HUES6 (cell line): ENCODE data around the gene TRMT1.

Experiments
- H3K27ac ChIP-seq: 2 replicates; pipeline ENCODE4 v1.7.0; 2013; ENCODE audit warnings: low read depth, mild to moderate bottlenecking, low read length, inconsistent platforms
- H3K27me3 ChIP-seq: 2 replicates; pipeline ENCODE4 v1.6.1; 2013; ENCODE audit warnings: low read length; ENCODE audit not compliant: control insufficient read depth, insufficient read depth
- H3K36me3 ChIP-seq: 2 replicates; pipeline ENCODE4 v1.6.1; 2013; ENCODE audit warnings: low read length; ENCODE audit not compliant: control insufficient read depth, insufficient read depth
- H3K4me1 ChIP-seq: 2 replicates; pipeline ENCODE4 v1.6.1; 2013; ENCODE audit warnings: low read length; ENCODE audit not compliant: control insufficient read depth, insufficient read depth
- H3K4me3 ChIP-seq: 2 replicates; pipeline ENCODE4 v1.5.1; 2013; ENCODE audit warnings: low read depth, low read length
- H3K9ac ChIP-seq: one replicate; pipeline ENCODE4 v1.6.1; 2013; ENCODE audit warnings: mild to moderate bottlenecking, low read length
- H3K9me3 ChIP-seq: 2 replicates; pipeline ENCODE4 v1.6.1; 2013; ENCODE audit warnings: low read depth, low read length; ENCODE audit not compliant: control insufficient read depth, insufficient read depth

Gene TRMT1

DNA sequence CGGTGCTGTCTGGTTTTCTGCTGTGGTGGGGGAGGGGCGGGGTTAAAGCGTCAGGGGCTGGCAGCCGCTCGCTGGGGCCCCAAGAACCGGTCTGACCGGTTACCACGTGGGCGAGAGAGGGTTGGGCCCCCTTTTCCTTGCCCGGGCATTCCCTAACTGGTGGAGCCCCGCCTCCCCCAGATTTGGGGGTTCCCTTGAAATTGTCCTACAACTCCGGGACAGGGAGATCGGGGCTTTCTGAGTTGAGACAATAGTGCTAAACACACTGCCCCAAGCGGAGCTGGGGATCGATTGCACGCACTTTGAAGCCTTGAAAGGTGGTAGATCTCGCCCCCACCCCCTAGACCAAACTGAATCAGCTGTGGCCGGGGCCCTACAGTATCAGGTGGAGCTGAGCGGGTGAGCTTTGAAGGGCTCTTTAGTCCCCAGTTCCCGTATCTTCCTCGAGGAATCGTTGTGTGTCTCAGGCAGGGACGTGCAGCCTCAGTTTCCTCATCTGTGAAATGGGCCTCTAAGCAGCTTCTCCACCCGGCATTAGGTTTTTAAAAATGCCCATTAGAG lies 38.5 kb upstream of the TRMT1 start:
- H3K36me3 ChIP-seq = peaks cover 9% of the 10 kb centered on the region
- H3K4me1 ChIP-seq = peaks cover 5% of the 10 kb centered on the region
- H3K9me3 ChIP-seq = no peaks in the 10 kb centered on the region
- H3K9ac ChIP-seq = peak overlapping the region; percentile 99
- H3K27me3 ChIP-seq = no peaks in the 10 kb centered on the region
- peak overlapping the region; percentile 79 for H3K4me3 ChIP-seq
- peak overlapping the region; percentile 94 for H3K27ac ChIP-seq

DNA sequence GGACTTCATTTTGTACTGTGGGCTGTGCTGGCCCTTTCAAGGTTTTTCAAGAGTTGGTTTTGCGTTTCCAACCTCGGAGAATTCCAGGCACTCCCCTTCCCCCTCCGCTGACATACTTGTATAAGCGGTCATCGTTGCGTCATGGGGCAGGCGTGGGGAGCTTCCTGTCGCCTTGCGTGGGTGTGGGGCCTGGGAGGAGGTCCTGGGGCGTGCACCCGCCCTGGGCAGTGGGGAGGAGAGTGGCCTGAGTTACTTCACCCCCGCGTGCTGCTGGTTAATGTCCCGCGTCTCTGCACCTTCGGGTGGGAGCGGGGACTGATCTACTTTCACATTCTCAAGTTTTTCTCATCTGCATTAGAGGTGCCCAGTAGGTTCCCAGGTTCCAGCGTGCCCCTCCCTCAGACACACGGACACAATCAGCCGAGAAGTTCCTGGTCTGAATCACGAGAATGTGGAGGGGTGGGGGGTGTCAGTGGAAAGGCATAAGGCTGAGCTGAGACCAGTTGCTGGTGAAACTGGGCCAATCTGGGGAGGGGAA lies 37.8 kb upstream of the TRMT1 start:
- Histone ChIP-seq H3K27ac (peak overlapping the region; percentile 94), H3K27me3 (no peaks in the 10 kb centered on the region), H3K36me3 (peaks cover 9% of the 10 kb centered on the region)

DNA sequence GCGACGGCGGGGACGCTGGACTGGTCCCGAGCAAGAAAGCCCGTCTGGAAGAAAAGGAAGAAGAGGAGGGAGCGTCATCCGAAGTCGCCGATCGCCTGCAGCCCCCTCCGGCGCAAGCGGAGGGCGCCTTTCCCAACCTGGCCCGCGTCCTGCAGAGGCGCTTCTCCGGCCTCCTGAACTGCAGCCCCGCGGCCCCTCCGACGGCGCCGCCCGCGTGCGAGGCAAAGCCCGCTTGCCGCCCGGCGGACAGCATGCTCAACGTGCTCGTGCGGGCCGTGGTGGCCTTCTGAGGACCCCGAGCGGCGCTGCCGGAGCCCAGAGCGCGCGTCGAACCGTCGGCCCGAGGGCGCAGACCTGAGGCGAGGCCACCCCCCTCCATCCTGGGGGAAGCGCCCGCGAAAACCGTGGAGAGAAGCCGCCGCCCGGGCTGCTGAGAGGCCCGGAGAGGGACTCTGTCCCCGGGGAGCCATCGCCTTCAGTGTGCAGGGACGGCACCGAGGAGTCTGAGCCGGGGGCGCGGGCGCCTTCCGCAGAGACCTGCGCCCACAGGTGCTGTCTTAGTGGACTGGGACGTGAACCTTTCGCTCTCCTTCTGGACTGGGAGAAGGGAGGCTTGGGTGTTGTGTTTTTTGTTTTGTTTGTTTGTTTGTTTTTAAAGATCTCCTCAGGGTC lies 37.2 kb upstream of the TRMT1 start:
- Histone ChIP-seq H3K9ac (peak overlapping the region; percentile 99), H3K4me1 (peaks cover 5% of the 10 kb centered on the region), H3K9me3 (no peaks in the 10 kb centered on the region), H3K36me3 (peaks cover 9% of the 10 kb centered on the region), H3K27ac (peak overlapping the region; percentile 94), H3K4me3 (peak overlapping the region; percentile 79), H3K27me3 (no peaks in the 10 kb centered on the region)

More for the DNA sequence above, 37.8 kb upstream of the TRMT1 start:
- Histone ChIP-seq H3K4me1 (peaks cover 5% of the 10 kb centered on the region), H3K9ac (peak overlapping the region; percentile 99), H3K4me3 (peak overlapping the region; percentile 79), H3K9me3 (no peaks in the 10 kb centered on the region)

DNA sequence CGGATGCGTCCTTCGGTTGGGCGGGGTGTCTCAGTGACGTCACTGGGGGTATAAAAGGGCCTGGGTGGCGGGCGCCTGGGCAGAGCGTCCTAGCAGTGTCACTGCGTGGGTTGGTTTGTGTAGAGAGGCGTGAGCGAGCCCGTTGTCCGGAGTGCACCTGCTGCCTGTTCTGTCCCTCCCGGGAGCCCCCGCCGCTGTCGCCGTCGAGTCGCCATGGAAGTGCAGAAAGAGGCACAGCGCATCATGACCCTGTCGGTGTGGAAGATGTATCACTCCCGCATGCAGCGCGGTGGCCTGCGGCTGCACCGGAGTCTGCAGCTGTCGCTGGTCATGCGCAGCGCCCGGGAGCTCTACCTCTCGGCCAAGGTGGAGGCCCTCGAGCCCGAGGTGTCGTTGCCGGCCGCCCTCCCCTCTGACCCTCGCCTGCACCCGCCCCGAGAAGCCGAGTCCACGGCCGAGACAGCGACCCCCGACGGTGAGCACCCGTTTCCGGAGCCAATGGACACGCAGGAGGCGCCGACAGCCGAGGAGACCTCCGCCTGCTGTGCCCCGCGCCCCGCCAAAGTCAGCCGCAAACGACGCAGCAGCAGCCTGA lies 36.5 kb upstream of the TRMT1 start:
- Histone ChIP-seq H3K9ac (peak overlapping the region; percentile 99), H3K36me3 (peaks cover 9% of the 10 kb centered on the region), H3K4me1 (peaks cover 5% of the 10 kb centered on the region), H3K27ac (peak overlapping the region; percentile 94), H3K4me3 (peak overlapping the region; percentile 79), H3K27me3 (no peaks in the 10 kb centered on the region), H3K9me3 (no peaks in the 10 kb centered on the region)

DNA sequence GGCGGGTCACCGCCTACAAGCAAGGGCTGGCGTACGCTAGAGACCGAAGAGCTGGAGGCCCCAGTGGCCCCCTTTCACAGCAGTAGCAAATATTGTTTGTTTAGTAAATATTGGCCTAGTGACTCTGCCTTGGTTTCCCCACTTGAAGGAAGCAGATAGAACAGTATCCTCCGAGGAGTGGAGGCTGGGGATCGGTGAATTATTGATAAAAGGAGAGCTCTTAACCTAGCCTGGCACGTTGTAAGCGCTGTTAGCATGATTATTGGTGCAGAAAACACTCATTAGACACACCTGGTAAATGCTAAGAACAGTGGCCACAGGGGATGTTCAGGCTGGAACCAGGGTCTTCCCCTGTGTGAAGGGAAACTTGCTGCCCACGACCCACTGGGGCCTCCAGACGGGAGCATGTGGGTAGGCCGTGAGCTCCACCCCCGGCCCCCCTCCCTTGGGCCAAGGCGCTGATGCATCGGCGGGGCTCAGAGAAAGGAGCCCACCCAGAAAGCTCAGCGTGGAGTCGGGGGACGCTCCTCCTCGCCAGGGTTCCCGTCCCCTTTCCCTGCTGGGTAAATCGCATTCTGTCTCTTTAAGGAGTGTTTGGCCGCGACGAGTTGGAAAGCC lies 35.9 kb upstream of the TRMT1 start:
- Histone ChIP-seq H3K36me3 (peaks cover 9% of the 10 kb centered on the region), H3K4me3 (peak overlapping the region; percentile 79), H3K4me1 (peaks cover 5% of the 10 kb centered on the region), H3K27me3 (no peaks in the 10 kb centered on the region), H3K9ac (peak overlapping the region; percentile 99), H3K9me3 (no peaks in the 10 kb centered on the region), H3K27ac (peak overlapping the region; percentile 93)

DNA sequence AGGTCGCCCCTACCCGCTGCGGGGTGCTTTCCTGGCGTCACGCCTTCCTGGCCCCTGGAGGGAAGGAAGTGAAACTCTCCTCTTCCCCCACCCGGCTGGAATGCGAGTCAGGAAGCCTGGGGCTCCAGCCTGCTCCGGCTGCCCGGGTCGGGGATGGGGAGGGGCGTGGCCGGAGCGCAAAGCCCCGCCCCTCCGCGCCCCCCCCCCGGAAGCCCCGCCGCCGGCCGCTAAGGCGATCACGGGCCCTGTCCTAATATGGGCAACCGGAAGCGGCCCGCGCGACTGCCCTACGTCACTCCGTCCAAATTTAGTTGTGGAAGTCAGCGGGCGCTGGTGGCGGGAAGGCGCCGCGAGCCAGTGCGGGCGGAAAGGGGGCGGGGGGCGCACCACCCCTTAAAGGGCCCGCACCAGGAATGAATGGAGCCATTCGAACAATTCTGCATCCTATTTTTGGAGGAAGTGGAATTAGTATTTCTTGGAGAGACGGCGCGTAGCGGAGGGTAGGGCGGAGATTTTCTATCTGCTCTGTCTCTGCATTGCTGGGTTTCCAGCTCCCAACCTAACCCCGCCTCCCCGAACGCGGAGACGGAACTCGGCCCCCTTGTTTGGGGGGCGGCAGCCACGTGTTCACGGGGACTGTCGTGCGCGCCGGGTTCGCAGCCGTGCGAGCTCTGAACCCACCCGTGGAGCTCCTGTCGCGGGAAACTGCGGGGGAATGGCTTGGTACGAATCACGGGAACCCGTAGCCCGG lies 35.2 kb upstream of the TRMT1 start:
- peaks cover 10% of the 10 kb centered on the region for H3K36me3 ChIP-seq
- peak overlapping the region; percentile 99 for H3K9ac ChIP-seq
- no peaks in the 10 kb centered on the region for H3K27me3 ChIP-seq
- peak overlapping the region; percentile 96 for H3K27ac ChIP-seq
- H3K4me1 ChIP-seq = peaks cover 5% of the 10 kb centered on the region
- H3K4me3 ChIP-seq = peak overlapping the region; percentile 92
- no peaks in the 10 kb centered on the region for H3K9me3 ChIP-seq

DNA sequence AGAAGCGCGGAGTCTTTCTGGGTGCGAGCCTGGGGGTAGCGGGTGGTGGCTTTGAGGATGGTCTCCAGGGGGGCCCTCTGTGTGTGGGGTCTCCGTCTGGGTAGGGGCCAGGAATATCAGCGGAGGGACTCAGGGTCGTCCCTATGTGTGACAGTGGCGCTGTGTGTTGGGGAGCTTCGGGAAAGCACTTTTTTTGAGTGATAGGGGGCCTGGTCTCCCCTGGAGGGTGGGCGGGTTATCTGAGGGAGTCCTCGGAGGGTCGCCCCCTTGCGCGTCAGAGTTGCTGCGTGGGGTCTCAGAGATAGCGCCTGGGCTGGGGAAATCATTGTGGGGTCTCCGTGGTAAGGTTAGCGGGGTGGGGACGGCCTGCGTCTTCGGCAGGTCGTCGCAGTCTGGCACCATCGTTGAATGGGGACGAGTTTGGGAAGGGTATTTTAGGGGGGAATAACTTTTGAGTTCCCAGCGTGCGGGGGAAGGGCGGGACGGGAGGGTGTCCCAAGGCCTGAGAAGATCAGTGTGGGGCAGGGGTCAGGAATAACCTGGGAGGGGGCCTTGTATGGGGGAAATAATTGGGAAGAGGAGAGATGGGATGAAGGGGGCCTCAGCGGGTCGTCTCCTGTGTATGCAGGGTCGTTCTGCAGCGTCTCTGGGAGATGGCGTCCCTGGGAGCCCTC lies 34.5 kb upstream of the TRMT1 start:
- Histone ChIP-seq H3K9ac (peak overlapping the region; percentile 99), H3K27me3 (no peaks in the 10 kb centered on the region), H3K4me3 (peak overlapping the region; percentile 92), H3K9me3 (no peaks in the 10 kb centered on the region), H3K36me3 (peaks cover 13% of the 10 kb centered on the region), H3K27ac (peak overlapping the region; percentile 96), H3K4me1 (peaks cover under 1% of the 10 kb centered on the region)

DNA sequence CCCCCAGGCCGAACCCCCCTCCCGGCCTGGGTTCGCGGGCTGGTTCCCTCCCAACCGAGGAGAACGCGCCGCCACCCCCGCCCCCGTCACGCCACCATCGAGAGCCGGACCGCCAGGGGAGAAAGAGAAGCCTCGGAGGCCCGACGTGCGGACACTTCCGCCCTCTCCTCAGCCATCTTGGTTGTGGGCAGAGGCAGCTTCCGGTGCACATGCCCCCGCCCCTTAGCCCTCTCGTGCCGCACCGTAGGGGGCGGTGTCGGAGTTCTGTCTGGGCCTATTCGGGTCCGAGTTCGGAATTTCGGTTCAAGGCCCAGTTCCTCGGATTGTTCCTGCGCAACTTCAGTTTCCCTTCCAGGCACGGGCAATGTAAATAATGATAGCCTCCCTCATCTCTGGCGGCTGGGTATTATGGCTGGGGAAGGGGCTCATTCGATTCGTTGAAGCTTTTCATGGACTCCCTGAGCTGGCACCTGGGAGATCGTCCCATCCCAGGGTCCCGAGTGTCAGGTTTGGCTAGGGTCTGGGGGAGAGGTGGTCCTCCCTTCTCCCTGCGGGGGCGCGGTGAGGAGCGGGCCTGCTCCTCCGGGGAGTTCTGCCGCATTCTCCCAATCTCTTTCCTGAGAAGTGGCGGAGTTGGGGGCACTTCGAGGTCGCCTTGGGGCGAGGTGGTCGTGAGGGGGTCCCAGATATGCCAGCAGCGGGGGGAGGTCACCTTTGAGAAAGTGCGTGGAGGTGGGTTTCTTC lies 33.8 kb upstream of the TRMT1 start, which contains the start of the genes IER2 and STX10:
IER2 (plus strand) TSS at position 225 of the 744 bp plus-strand sequence. CDS start 2,776 bp downstream, outside the sequence.
STX10 (minus strand) TSS at position 189 of the 744 bp plus-strand sequence. CDS start 202 bp downstream, outside the sequence.
- H3K27ac ChIP-seq = peak within 1 kb of the TSS; percentile 96
- peaks cover 14% of the 10 kb centered on the region for H3K36me3 ChIP-seq
- H3K4me1 ChIP-seq = no peaks in the 10 kb centered on the region
- no peaks in the 10 kb centered on the region for H3K9me3 ChIP-seq
- H3K4me3 ChIP-seq = peak within 1 kb of the TSS; percentile 92
- H3K27me3 ChIP-seq = no peaks in the 10 kb centered on the region
- H3K9ac ChIP-seq = peak within 1 kb of the TSS; percentile 99

DNA sequence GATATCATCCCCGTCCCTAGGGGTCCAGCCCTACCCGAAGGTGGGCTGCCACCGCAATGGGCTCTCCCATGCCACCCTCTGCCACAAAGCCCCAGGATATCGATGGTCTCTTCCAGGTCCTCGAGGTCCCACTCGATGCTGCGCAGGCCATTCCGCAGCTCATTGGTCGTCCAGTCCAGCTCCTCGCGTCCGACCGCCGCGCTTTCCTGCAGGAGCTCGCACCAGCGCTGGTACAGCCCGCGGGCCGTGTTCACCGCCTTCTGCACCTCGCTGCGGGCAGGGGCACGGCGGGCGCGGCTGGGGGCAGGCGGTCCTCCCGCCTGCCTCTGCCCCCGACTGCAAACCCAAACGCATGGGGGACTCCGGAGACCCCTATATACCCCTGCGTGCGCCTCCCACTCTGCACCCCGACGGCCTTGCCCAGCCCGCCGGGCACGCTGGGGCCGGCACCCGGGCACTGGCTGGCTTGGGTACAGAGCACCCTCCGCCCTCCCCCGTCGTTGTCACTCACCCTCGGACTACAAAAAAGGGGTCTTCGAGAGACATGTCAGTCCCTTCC lies 33.2 kb upstream of the TRMT1 start:
- H3K36me3 ChIP-seq = peaks cover 19% of the 10 kb centered on the region
- H3K27ac ChIP-seq = peak overlapping the region; percentile 96; the same call in 1 of the 2 replicates
- H3K4me3 ChIP-seq = peak overlapping the region; percentile 92
- no peaks in the 10 kb centered on the region for H3K27me3 ChIP-seq
- no peaks in the 10 kb centered on the region for H3K9me3 ChIP-seq
- H3K9ac ChIP-seq = peak overlapping the region; percentile 99
- H3K4me1 ChIP-seq = no peaks in the 10 kb centered on the region
